CD4-positive, alpha-beta T cell treated with Interferon gamma for 1 hour (primary cell): ENCODE data around the gene IL10RA.
"Not testable (repeated sequence)": the region's sequence is repeated elsewhere in the genome, so short reads cannot be mapped to it uniquely, and the experiment has no call there.

ENCODE experiments used
- DNase-seq: peaks from one replicate; pipeline ENCODE4 v3.0.0-alpha.2; 2020

Gene IL10RA

DNA sequence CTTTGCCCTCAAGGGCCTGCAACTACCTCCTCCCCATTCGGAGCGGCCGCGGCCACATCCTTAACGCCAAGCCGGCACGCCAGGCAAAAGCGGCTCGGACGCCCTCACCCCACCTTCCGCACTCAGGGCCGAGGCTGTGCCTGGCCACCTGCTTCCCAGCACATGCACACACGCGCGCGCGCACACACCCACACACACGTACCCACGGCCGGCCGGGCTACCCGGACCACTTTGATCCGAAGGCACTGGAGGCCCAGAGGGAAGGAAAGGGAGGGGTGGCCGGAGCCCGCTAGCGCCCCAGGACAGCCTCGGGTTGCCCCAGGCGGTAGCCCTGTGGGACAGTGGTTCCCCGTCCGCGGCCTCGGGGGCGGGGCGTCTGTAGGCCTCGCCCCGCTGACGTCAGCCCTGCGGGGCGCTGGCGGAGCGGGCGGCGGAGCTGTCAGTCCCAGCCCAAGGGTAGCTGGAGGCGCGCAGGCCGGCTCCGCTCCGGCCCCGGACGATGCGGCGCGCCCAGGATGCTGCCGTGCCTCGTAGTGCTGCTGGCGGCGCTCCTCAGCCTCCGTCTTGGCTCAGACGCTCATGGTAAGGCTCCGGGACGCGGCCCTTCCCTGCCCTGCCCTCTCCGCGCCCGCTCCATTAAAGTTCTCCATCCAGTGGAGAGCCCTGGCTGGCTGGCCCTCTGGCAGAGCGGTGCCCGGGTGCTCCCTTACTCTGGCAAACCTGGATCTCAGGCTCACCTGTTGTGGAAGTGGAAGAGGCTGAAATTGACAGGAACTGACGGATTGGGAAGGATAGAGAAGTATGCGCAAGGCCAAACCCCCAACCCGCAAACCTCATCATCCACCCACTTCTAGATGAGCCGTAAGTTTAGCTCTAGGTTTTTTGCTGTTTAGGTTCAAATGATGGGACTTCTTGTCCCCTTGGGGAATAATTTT, at the start of gene IL10RA:
IL10RA (plus strand) TSS at position 442 of the 935 bp plus-strand sequence; CDS start at position 516, 74 bp downstream.
- DNase-seq: peak; percentile 88

DNA sequence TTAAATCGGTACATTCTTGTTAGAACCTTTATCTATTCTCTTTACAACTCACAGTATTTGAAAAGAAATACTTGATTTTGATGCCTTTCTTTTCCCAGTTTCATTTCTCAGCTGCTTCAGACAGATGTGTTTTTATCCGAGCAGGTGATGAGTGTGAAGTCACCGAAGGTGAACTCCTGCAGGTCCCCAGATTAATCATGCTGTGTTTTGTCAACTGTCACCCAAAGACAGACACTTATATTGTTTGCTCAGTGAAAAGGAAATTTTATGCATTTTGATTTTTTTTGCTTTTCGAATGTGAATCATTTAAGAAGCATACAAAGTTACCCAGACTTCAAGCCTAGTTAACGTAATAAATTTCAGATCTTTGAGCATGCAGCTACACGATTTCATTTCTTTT, 49.2 kb upstream of the IL10RA start:
- DNase-seq: no peak

DNA sequence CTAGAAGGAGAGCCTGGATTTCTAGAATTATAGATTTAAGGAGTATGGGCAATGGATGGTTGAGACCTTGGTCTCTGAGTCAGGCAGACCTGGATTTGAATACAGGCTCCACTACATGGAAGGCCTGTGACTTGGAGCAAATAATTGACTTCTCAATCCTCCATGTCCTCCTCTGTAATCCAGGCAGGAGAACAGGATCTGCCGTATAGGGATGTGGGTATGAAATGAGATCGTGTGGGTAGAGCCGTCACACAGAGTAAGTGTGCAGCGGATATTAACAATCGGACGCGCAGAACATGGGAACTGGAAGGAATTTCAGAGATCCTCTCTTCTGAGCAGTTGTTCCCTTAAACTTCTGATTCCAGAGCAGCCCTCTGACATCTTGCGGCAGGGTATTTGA, 45.5 kb upstream of the IL10RA start:
- no peak for DNase-seq

DNA sequence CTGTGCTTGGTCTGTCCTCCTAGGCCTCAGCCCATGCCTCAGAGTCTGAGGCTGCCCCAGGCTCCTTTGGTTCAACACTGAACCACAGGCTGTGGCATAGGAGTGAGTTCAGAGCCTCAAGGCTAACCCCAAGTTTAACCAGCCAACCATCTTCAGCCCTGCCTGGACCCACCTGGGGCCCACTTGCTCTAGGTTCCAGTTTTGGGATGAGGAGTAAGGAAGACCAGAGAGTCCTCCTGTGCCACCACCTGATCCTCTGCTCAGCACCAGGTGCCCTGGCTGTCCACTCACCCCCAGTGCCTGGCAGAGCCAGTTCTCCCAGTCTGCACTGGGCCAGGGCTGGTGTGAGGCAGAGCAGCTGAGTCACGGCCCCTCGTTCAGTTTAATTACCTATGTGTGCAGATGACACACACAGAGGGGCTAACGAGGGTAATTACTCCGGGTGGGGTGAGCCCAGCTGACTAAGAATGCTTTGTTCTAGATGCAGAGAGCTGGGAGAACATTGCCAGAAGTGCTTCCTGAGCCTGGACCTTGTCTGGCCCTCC, 45.0 kb upstream of the IL10RA start:
- no peak for DNase-seq

DNA sequence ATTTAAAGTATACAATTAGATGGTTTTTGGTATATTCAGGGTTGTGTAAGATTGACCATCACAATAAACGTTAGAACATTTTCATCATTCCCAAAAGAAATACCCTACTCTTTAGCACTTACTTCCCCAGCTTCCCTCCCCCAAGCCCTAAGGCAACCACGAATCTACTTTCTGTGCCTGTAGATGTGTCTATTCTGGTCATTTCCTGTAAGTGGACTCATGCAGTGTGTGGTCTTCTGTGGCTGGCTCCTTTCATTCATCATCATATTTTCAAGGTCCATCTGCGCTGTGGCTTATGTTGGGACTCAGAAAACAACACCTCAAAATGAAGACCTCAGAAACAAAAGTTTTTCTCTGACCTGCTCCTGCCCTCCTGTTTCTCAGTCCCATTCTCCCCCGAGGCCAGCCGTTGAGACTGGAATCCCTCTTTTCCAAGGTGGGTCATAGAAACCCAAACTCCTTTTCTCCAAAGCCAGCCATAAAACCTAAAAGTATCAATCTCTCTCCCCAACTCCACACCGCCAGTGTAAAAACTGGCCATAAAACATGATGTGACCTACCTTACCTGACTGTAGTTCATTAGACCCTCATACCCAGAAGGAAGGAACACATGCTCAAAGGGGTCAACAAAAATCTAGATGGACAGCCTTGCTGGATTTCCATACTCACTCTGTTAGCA, 44.1 kb upstream of the IL10RA start:
- no peak for DNase-seq

DNA sequence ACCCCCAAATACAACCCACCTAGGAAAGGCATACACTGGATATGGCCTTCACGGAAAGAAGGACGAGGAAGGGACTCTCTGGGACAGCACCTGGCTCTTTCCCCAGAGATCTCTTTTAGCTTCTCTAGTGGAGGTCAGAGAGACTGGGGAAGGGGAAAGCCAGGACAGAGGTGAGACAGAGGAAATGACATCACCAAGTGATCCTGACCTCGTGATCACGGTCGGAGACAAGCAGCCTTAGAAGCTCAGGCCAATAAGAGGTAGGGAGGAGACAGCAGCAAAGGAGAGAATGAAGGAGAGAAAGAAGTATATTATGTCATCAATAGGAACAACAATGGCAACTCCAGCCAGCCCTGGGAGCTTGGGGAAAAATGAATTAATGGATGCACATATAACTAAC, 41.6 kb upstream of the IL10RA start:
- no peak for DNase-seq

DNA sequence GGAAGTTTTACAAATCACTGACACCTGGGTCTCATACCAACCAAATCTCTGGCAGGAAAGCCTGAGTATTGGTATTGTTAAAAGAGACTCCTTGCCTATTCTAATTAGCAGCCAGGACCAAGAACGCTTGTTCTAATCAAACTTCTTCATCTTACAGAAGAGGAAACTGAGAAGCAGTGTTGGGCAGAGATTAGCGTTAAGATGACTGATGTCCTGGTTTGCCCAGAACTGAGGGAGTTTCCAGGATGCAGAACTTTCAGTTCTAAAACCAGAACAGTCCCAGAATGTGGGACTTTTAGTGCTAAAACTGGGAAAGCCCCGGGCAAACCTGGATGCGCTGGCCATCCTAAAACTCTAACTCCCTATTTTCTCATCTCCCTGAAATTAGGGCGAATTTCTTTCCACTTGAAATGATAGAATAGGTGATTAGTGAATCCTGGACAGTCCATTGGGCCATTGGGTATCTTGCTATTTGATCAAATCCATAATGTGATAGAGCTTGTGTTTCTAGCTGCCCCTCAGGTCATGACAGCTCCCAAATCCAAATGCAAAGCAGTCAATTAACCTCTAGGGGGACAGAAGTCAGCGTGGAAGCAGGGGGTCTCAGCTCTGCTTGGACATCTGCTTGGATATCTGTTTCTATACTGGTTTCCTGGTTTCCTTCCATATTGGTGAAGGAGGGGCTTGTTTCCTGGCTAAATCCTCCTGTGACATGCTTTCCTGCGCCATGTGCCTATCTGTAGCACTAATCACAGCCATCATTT, 41.0 kb upstream of the IL10RA start:
- no peak for DNase-seq

DNA sequence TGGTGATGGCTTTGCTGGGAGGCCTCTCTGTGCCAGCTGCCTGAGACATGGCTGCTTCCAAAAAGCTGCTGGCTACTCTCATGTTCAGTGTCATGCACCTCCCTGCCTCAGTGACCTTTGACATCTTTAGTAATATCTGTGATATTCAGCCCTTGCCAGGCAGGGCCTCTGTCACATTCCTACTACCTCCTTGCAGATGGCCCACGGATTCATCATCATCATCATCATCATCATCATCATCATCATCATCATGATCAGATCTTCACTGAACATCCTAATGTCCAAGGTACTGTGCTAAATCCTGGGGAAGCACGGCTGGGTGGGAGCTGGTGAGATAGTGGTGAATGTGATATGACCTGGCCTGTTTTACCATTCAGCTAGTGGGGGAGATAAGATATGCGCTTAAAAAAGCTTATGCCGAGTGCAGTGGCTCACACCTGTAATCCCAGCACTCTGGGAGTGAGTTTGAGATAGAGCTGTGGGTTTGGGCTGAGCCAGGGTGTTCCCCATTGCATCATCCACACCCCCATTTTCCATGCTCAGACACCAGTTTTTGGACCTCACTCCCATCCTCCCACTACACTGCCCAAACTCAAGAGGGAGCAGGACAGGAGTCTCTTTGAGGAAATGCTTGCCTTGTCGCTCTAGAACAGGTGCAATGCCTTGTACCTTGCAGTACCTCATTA, 39.9 kb upstream of the IL10RA start:
- DNase-seq: no peak

DNA sequence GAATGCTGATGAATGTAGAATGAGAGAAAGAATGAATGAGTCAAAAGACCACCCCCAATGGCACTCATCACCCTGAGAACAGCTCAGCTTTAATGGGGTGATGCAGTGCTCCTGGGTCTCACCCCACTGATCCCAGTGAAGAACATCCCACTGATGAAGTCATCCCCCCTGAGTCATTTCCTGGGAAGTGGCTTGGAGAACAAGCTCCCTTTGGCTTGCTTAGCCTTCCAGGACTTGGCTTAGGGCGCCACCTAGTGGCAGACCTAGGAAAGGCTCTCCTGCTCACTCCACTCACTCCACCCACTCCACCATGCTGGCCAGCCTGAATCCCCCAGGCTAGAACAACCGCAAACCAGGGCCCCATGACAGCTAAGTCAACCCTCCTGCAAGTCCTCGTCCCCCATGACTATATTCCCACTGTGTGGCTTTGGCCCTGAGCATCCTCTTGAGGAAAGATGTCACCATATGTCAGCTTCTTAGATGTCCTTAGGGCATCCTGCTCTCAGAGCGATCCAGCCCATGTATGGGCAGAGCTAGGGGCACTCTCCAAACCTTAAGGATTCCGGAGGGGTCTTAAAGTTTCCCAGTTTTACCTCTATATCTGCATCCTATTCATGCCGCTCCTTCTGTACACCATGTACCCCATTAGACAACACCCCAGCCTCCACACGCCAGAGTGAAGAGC, 39.2 kb upstream of the IL10RA start:
- DNase-seq: peak; percentile 77

DNA sequence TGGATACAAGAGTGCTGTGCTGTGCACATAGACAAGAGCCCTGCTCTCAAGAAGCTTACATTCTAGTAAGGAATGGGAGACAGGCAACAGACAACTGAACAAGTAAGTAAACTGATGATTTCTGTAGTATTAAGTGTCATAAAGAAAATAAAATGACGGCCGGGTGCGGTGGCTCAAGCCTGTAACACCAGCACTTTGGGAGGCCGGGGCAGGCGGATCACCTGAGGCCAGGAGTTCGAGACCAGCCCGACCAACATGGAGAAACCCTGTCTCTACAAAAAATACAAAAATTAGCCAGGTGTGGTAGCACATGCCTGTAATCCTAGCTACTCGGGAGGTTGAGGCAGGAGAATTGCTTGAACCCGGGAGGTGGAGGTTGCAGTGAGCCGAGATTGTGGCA, 38.4 kb upstream of the IL10RA start:
- DNase-seq: not testable (repeated sequence)

DNA sequence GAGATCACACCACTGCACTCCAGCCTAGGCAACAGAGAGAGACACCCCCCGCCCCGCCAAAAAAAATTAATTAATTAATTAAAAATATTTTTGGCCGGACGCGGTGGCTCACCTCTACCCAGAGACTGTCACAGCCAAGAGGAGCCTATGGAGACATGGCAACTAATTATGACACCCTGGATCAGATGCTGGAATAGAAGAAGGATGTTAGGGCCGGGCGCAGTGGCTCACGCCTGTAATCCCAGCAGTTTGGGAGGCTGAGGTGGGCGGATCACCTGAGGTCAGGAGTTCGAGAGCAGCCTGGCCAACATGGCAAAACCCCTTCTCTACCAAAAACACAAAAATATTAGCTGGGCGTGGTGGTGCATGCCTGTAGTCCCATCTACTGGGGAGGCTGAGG, 37.7 kb upstream of the IL10RA start:
- DNase-seq: not testable (repeated sequence)

DNA sequence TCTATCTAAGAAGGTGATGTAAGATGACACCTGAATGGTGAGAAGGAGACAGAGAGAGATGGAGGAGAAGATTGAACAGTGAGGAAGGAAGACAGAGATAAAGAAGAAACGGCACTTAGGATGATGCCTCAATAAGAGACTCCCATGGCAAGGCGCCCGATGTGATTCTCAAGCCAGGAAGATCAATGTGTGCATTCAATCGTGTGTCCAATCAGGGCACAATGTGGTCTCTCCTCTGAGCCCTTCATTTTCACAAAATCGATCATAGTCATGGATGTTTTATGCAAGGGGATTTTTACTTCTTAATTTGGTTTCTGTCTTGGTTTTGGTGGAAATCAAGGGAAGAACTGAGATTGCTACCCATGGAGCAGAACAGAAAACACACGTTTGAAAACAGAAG, 37.1 kb upstream of the IL10RA start:
- no peak for DNase-seq

DNA sequence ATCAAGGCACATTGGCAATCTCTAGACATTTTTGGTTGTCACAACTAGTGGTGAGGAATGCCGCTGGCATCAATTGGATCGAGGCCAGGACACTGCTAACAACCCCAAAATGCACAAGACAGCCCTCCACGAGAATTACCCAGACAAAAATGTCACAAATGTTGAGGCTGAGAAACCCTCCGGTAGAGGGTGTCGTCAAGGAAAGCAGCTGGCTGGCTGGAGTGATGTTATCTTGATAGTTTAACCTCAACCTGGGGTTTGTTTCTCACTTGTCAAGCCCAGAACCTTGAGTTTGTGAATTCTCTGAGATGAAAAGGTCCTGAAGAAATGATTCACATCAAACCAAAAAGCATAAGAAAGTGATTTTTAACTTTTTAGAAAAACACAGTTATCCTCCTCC, 35.9 kb upstream of the IL10RA start:
- peak; percentile 59 for DNase-seq

DNA sequence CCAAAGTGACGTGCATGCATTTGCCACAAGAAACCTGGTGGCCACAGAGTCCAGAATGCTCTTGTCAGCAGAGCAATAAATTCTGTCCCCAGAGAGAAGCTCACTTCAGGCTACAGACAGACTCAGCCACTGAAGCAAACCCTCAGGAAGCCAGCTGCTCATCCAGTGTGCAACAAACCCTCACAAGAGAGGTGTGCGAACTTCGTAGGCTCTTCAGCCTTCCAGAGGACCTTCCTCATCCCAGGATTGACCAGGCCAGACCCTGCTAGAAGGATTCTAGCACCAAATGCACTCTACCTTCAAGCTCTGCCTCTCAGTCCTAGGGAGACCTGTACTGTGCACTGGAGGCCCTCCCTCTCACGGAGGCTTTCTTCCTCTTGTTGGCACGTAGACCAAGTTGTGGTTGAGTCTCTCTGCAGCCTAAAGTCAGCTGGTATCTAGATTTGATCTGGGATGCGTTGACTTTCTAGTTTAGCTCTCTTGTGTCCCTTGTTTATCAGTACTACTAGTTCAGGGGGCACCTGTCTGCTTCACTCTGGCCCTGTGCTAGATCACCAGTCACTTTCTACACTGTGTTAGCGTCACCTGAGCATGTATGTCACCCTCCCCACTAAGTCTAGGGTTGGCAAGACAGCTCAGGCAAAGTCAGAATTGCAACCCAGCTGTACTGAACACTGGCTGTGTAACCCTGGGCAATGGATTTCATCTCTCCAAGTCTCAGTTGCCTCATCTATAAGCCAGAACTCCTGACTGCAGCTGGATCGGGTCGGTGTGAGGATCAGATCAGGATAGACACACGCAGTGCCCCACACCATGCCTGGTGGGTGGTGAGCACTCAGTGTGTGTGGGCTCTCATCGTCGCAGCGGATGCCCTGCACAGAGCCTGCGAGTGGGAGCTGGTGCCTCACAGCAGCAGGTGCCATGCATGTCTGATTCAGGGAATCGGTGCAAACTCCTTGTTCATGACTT, 34.9 kb upstream of the IL10RA start:
- peak; percentile 21 for DNase-seq

DNA sequence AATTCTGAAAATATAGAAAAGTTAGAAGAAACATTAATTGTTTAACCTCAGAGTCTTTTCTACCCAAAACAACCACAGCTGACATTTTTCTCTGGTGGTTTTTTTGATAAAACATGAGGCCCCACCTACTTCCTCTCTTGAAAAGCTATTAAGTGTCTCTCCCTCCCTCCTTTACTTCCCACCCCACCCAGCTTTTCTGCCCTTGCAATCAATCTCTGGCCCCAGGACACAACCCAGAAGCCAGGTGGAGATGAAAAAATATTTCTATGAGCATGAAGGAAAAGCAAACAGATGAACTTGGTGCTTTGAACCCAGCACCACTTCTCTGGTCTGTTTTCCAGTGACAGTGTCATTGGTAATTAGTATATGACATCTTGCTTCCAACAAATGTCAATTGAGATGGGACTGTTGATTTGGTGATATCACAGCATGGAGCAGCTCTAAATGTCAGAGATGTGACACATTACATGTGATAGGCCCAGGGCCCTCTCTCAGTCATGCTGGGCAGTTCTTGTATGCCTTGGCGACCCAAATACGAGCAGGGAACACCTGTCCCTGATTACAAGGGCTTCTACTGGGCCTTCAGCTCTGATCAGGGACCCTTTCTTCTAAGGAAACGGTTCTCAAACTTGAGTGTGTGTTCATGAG, 33.0 kb upstream of the IL10RA start:
- no peak for DNase-seq

DNA sequence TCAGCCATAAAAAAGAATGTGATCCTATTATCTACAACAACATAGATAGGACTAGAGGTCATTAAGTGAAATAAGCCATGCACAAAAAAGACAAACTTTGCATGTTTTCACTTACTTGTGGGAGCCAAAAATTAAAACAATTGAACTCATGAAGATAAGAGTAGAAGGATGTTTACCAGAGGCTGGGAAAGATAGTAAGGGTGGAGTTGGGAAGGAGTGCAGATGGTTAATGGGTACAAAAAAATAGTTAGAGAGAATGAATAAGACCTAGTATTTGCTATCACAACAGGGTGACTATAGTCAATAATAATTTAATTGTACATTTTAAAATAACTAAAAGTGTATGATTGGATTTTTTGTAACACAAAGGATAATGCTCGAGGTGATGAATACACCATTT, 27.2 kb upstream of the IL10RA start:
- DNase-seq: no peak

DNA sequence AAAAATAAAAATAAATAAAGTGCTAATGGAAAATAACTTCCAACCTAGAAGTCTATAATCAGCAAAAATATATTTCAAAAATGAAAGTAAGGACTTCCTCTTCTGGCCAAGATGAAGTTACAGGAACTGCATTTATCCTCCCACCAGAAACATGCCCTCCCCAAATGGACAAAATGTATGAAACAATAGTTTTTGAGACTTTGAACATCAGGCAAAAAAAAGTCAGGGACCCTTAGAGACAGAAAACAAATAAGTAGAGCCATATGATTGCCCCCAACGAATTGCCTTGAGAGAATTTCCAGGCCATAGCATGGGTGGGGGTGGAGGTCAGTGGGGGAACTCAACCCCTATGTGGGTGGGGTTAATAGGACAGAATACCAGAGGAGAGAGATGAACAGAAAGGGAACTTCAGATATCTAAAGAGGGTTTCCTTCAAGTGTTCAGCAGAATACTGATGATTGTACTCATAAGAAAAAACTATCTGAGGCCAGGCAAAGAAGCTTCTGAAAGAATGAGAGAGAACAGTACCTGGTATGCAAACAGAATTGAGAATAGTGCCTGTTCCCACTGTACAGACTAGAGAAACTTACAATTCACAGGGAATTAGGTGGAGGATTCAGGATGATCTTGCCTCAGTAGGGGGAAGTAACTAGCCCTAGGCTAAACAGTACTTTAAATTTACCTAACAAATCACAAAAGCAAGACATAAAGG, 26.6 kb upstream of the IL10RA start:
- no peak for DNase-seq

DNA sequence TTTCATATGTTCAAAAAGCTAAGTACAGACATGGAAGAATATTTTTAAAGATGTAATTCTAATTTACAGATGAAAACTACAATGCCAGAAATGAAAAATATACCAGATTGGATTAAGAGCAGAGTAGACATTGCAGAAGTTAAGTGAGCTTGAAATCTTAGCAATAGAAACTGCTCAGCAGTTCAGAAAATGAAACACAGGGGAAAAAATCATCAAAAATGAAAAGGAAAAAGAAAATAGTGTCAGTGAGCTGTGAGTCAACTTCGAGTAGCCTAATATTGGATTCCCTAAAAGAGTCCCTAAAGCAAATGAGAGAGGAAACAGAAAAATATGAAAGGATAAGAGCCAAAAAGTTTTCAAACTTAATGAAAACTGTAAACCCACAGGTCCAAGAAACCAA, 25.8 kb upstream of the IL10RA start:
- DNase-seq: no peak

DNA sequence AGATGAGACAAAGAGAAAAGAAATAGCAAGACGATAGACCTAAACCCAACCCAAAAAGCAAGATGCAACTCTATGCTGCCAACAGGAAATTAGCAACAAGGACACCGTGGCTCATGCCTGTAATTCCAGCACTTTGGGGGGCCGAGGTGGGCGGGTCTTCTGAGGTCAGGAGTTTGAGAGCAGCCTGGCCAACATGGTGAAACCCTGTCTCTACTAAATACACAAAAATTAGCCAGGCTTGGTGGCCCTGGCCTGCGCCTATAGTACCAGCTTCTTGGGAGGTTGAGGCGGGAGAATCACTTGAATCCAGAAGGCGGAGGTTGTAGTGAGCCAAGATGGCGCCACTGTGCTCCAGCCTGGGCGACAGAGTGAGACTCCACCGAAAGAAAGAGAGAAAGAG, 24.3 kb upstream of the IL10RA start:
- DNase-seq: no peak

DNA sequence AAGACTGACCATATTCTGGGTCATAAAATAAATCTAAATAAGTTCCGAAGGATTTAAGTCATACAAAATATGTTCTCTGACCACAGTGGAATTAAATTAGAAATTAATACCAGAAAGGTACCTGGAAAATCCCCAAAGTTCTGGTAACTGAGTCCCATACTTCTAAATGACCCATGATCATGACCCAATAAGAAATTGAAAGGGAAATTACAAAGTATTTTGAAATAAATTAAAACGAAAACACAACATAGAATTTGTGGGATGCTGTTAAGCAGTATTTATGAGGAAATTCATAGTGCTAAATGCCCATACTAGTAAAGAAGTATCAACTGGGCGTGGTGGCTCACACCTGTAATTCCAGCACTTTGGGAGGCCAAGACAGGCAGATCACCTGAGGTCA, 23.4 kb upstream of the IL10RA start:
- DNase-seq: no peak
